HUES48 (cell line): Measurements from ENCODE around the gene PPIH.
A peak's percentile ranks its signal among the peaks of the same experiment; 100 is the strongest.
"Not testable (repeated sequence)": the region's sequence is repeated elsewhere in the genome, so short reads cannot be mapped to it uniquely, and the experiment has no call there.

Source experiments
- H3K27ac ChIP-seq: one replicate; pipeline ENCODE4 v1.7.0; 2013; ENCODE audit warnings: low read depth, low read length, inconsistent platforms
- H3K27me3 ChIP-seq: 2 replicates; pipeline ENCODE4 v1.6.1; 2013; ENCODE audit warnings: mild to moderate bottlenecking, low read length; ENCODE audit not compliant: control insufficient read depth, insufficient read depth
- H3K36me3 ChIP-seq: 2 replicates; pipeline ENCODE4 v1.6.1; 2013; ENCODE audit warnings: low read length; ENCODE audit not compliant: control insufficient read depth, insufficient read depth
- H3K4me1 ChIP-seq: 2 replicates; pipeline ENCODE4 v1.6.1; 2013; ENCODE audit warnings: mild to moderate bottlenecking, low read length; ENCODE audit not compliant: control insufficient read depth, insufficient read depth
- H3K4me3 ChIP-seq: 2 replicates; pipeline ENCODE4 v1.5.1; 2013; ENCODE audit warnings: mild to moderate bottlenecking, low read depth, low read length
- H3K9ac ChIP-seq: 2 replicates; pipeline ENCODE4 v1.6.1; 2013; ENCODE audit warnings: mild to moderate bottlenecking, low read depth, low read length, moderate library complexity
- H3K9me3 ChIP-seq: 2 replicates; pipeline ENCODE4 v1.6.1; 2013; ENCODE audit warnings: low read length; ENCODE audit not compliant: control insufficient read depth, insufficient read depth

Gene PPIH

DNA sequence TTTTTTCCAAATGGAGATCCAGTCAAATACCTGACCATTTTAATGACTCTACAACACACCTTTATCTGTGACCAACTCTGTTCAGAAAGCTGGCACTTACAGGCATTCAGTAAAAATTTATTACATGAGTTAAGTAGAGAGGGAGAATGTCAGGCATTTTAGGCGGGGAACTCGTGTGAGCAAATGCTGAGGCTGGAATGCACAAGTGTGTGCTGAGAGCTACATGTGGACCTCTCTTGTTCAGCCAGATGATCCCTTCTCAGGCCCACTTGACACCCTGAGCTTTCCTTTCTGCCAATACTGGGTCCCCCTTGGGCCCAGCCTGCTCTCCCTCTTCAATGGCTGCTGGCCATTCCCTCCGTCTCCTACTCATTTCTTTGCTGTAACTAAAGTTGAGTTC lies 11.7 kb downstream of the PPIH start:
- H3K9ac ChIP-seq: no peak overlapping the region
- no peaks in the 10 kb centered on the region for H3K9me3 ChIP-seq
- no peaks in the 10 kb centered on the region for H3K27me3 ChIP-seq
- H3K4me1 ChIP-seq: no peaks in the 10 kb centered on the region
- H3K36me3 ChIP-seq: peaks cover 79% of the 10 kb centered on the region
- no peak overlapping the region for H3K4me3 ChIP-seq
- no peak overlapping the region for H3K27ac ChIP-seq

DNA sequence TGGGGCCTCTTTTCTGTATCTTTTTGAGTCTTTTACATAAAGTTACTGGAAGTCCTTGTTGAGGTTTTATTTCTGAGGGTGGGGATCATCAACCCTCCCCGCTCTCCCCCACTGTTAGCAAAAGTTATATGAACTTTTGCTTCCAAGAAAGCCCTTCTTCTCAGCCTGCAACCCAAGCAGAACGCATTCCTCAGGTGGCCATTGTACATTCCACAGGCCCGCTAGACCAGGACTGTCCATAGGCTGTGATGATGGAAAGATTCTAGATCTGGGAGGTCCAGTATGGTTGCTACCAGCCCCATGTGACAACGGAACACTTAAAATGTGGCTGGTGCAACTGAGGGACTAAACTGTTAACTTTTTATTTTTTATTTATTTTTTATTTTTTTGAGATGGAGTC lies 12.2 kb downstream of the PPIH start:
- no peak overlapping the region for H3K4me3 ChIP-seq
- H3K9me3 ChIP-seq: no peaks in the 10 kb centered on the region
- H3K9ac ChIP-seq: no peak overlapping the region
- no peak overlapping the region for H3K27ac ChIP-seq
- H3K27me3 ChIP-seq: no peaks in the 10 kb centered on the region
- H3K36me3 ChIP-seq: peaks cover 80% of the 10 kb centered on the region
- no peaks in the 10 kb centered on the region for H3K4me1 ChIP-seq

DNA sequence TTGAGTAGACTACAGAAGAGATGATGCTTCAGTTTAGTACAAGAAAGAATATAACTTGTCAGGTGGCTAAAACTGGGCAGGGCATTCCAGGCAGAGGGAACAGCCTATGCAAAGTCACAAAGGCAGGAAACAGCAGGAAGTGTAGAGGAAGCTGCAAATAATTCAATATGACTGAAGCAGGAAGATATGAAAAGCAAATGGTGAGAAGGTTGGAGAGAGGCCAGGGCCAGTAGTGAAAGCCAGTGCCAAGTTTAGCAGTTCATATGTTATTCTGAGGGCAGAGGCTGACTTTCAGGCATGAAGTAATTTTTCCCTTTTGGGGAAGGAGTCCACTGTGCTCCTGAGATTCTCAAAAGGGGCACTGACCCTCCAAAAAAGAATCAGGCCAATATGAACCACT lies 16.0 kb downstream of the PPIH start:
- H3K27me3 ChIP-seq: no peaks in the 10 kb centered on the region
- H3K9ac ChIP-seq: no peak overlapping the region
- H3K9me3 ChIP-seq: no peaks in the 10 kb centered on the region
- H3K27ac ChIP-seq: no peak overlapping the region
- no peaks in the 10 kb centered on the region for H3K4me1 ChIP-seq
- H3K4me3 ChIP-seq: no peak overlapping the region
- peaks cover 55% of the 10 kb centered on the region for H3K36me3 ChIP-seq

DNA sequence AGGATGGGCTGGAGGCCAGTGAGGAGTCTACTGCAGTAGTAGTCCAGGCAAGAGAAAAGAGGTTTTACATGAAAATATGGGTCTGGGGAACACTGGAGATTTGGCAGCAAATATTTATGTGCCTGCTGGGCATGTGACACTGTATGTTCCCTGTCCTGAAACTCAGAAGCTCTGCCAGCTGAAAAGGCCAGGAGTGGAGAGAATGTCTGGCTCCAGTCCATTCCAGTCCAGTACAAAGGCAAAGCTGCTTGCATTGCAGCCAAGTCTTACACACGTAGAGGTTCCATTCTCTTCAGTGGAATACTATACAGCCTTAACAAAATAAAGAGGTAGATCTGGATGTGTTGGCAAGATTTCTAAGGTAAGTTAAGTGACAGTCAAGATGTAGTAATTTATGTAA lies 16.5 kb downstream of the PPIH start:
- no peaks in the 10 kb centered on the region for H3K4me1 ChIP-seq
- H3K9ac ChIP-seq: no peak overlapping the region
- H3K27ac ChIP-seq: no peak overlapping the region
- peaks cover 51% of the 10 kb centered on the region for H3K36me3 ChIP-seq
- H3K4me3 ChIP-seq: no peak overlapping the region
- H3K27me3 ChIP-seq: no peaks in the 10 kb centered on the region
- no peaks in the 10 kb centered on the region for H3K9me3 ChIP-seq

DNA sequence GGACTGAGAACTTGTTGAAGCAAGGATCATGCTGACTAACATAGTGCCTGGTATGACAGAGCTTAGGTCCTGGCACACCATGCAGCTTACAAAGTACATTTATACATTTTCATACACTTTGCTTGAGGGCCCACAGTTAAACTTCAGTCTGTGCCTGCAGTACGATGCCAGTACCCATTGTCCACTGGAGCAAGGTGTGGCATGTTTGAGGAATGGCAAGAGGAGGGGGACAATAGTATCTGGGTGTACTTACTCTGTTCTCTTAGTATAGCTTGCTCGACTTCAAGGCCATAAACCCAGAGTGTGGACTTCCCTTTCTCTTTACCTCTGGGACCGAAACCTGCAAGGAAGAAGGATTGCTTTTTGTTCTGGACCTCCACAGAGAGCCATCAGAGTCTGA lies 17.2 kb downstream of the PPIH start:
- Histone ChIP-seq H3K4me3 (no peak overlapping the region), H3K9me3 (no peaks in the 10 kb centered on the region), H3K27me3 (no peaks in the 10 kb centered on the region), H3K36me3 (peaks cover 43% of the 10 kb centered on the region), H3K9ac (no peak overlapping the region), H3K4me1 (no peaks in the 10 kb centered on the region), H3K27ac (no peak overlapping the region)

DNA sequence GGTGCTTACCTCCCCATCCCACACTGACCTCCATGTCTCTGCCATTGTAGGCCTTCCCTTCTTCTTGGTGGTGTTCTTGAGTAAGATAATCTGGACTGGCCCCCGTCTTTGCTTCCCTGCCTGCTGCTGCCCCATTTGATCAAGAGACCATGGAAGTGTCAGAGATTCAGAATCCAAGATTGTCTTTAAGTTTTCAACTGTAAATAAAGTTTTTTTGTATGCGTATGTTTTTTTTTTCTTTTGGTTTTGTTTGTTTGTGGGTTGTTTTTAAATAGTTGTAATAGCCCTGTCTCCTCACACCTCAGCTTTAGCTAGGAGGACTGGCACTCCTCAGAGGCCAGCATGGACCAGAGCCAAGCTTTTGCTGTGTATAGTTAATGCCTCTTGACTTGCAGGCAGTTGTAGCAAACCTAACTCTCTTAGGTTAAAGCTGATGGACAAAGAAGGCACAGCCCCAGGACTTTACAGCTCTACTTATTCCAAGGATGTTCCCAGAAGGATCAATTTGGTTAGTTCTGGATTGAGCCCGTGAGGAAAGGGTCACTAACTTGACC lies 18.4 kb downstream of the PPIH start:
- Histone ChIP-seq H3K9ac (no peak overlapping the region), H3K4me1 (no peaks in the 10 kb centered on the region), H3K27me3 (no peaks in the 10 kb centered on the region), H3K4me3 (no peak overlapping the region), H3K36me3 (peaks cover 34% of the 10 kb centered on the region), H3K9me3 (no peaks in the 10 kb centered on the region), H3K27ac (no peak overlapping the region)

DNA sequence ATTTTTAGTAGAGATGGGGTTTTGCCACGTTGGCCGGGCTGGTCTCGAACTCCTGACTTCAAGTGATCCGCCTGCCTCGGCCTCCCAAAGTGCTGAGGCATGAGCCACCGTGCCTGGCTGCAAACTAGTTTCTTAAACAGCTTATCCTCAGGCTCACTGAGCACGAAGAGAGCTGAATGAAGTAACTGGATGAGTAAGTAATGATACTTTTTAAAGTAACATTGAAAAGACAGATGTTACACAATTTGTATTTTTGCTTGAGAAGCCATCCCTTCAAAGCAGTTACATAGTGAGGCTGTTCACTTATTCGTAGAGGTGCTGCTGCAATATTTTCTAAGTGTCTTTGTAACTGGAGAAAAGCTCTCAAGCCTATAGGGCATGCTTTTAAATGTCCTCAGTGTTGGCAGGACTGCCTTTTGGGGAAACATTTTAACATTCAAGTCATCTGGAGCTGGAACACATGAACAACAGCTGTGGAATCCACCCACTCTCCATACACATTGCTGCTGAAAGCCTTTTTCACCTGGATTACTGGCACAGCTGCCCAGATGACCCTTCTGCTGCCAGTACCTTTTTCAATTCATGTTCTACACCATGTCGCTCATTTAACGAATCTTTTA lies 21.3 kb downstream of the PPIH start:
- Histone ChIP-seq H3K9ac (no peak overlapping the region), H3K36me3 (peaks cover 33% of the 10 kb centered on the region), H3K4me1 (peaks cover 6% of the 10 kb centered on the region), H3K9me3 (no peaks in the 10 kb centered on the region), H3K4me3 (no peak overlapping the region), H3K27me3 (no peaks in the 10 kb centered on the region), H3K27ac (no peak overlapping the region)

DNA sequence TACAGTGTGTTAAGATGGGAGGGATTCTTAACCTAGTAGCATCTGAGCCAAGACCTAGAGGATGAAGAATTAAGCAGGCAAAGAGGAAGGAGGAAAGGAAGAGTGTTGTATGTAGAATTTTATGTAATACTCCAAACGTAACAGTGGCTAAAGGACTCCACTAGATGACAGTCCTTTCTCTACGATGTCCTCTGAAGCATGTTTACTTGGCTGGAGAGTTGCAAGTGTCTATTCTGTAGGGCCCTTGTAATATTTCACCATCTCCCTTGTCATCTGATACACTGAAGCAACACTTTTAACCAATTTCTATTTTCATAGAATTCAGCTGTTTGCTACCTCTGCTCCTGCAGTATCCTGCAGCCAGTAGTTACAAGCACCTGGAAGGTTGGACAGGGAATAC lies 21.8 kb downstream of the PPIH start:
- H3K9me3 ChIP-seq: no peaks in the 10 kb centered on the region
- peaks cover 11% of the 10 kb centered on the region for H3K4me1 ChIP-seq
- peaks cover 33% of the 10 kb centered on the region for H3K36me3 ChIP-seq
- no peaks in the 10 kb centered on the region for H3K27me3 ChIP-seq
- H3K9ac ChIP-seq: no peak overlapping the region
- H3K4me3 ChIP-seq: no peak overlapping the region
- H3K27ac ChIP-seq: no peak overlapping the region

DNA sequence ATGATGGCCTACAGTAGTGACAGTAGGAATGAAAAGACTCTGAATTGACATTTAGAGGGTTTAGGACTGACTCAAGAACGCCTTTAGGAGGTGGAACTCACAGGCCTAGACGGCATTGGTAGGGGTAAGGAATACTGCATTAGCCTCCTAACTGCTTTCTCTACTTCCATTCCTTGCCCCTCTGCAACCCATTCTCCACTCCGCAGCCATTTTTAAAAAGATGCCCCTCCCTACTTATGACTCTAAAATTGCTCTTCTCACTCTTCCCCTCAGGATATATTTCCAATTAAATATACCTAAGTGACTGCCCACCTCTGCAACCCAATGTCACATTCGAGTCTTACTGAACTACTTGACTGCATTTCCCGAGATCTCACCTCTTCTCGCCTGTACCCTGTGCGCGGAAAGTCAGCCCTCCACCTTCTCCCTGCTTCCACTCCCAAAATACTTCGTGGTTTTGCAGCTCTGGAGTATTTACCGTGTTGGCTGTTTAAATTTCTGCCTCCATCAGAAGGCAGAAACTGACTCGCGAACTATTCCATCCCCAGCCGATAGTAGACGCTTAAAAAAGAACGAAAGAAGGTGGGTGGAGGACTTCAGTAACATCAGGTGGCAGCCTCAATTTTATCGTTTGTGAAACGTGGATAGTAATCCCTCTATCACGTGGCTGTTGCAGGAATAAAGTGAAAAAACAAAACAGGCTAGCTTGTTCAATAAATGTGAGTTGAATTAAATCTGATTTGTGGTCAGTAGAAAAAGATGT lies 22.9 kb downstream of the PPIH start:
- Histone ChIP-seq H3K9ac (peak overlapping the region; percentile 93), H3K9me3 (no peaks in the 10 kb centered on the region), H3K27me3 (no peaks in the 10 kb centered on the region), H3K27ac (peak overlapping the region; percentile 94), H3K36me3 (peaks cover 34% of the 10 kb centered on the region), H3K4me1 (peaks cover 14% of the 10 kb centered on the region), H3K4me3 (peak overlapping the region; percentile 89)

DNA sequence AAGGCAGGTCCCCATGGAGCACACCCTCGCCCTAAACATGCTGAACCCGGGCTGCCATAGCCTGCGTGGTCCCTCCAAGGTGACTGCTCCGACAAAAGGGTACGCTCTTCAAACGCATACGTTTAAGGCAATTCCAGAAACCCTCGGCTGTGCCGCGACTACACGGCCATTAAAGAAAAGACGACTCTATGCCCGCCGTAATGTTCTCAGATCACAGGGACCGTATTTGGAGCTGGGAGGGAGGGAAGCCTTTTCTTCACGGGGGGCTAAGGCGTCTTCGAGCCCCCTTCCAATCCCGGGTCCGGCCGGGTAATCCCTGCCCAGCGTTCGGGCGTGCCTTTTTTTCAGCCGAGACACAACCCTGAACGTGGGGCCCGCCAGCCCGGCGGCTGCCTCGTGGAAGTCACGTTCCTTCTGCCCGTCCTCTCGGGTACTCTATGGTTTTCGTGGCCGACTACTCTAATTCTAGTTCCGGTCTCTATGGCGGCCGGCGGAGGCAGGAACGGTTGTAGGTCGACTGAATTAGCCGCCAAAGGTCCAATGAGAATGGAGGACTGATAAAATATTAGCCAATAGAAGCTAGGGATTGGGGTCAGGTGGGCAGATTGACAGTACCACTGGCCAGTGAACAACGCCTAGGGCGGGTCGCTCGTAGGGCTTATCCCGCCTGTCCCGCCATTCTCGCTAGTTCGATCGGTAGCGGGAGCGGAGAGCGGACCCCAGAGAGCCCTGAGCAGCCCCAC lies 23.7 kb downstream of the PPIH start, which contains the start of gene YBX1:
TSS of gene YBX1 (plus strand) at position 678 of the 743 bp plus-strand sequence. CDS start 148 bp downstream, outside the sequence.
- no peaks in the 10 kb centered on the region for H3K9me3 ChIP-seq
- peak within 1 kb of the TSS; percentile 89 for H3K4me3 ChIP-seq
- H3K9ac ChIP-seq: peak within 1 kb of the TSS; percentile 95
- peaks cover 36% of the 10 kb centered on the region for H3K36me3 ChIP-seq
- no peaks in the 10 kb centered on the region for H3K27me3 ChIP-seq
- H3K4me1 ChIP-seq: peaks cover 20% of the 10 kb centered on the region
- H3K27ac ChIP-seq: peak within 1 kb of the TSS; percentile 94

DNA sequence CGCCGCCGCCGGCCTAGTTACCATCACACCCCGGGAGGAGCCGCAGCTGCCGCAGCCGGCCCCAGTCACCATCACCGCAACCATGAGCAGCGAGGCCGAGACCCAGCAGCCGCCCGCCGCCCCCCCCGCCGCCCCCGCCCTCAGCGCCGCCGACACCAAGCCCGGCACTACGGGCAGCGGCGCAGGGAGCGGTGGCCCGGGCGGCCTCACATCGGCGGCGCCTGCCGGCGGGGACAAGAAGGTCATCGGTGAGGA lies 24.2 kb downstream of the PPIH start:
- peak overlapping the region; percentile 74; the same call in 1 of the 2 replicates for H3K9ac ChIP-seq

More for the DNA sequence above, 24.2 kb downstream of the PPIH start:
- peaks cover 20% of the 10 kb centered on the region for H3K4me1 ChIP-seq
- H3K27me3 ChIP-seq, H3K9me3 ChIP-seq: not testable (repeated sequence)
- peaks cover 38% of the 10 kb centered on the region for H3K36me3 ChIP-seq
- H3K4me3 ChIP-seq: peak overlapping the region; percentile 89; the same call in 1 of the 2 replicates
- H3K27ac ChIP-seq: peak overlapping the region; percentile 73
